ENCODE data around the gene NUPR1.

Gene NUPR1

DNA sequence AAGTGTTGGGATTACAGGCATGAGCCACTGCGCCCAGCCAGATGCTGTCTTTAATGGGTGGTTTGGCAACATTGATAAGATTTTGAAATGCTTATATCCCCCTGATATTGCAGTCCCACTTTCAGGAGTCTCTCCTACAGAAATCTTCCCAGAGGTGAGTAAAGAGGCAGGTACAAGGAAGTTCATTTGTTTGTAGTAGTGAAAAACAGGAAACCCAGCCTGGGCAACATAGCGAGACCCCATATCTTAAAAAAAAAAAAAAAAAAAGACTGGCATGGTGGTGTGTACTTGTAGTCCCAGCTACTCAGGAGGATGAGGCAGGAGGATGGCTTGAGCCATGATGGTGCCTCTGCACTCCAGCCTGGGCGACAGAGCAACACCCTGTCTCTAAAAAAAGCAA, 6.2 kb upstream of the NUPR1 start:
- H3K4me3 ChIP-seq (ENCODE audit: control insufficient read depth, low read depth, low read length): no peak overlapping the region
- TF ChIP-seq, protein P1, sequence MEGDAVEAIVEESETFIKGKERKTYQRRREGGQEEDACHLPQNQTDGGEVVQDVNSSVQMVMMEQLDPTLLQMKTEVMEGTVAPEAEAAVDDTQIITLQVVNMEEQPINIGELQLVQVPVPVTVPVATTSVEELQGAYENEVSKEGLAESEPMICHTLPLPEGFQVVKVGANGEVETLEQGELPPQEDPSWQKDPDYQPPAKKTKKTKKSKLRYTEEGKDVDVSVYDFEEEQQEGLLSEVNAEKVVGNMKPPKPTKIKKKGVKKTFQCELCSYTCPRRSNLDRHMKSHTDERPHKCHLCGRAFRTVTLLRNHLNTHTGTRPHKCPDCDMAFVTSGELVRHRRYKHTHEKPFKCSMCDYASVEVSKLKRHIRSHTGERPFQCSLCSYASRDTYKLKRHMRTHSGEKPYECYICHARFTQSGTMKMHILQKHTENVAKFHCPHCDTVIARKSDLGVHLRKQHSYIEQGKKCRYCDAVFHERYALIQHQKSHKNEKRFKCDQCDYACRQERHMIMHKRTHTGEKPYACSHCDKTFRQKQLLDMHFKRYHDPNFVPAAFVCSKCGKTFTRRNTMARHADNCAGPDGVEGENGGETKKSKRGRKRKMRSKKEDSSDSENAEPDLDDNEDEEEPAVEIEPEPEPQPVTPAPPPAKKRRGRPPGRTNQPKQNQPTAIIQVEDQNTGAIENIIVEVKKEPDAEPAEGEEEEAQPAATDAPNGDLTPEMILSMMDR (conservative IDR thresholded peaks at IDR 0.05; ENCODE audit: control insufficient read depth, insufficient read depth, low read depth, low read length): no peak
- no peak for DNase-seq (ENCODE audit: low read depth)

GRCh38 chr16:28543072-28543471, 4.3 kb upstream of the NUPR1 start:
- H3K4me3 ChIP-seq (ENCODE audit: control insufficient read depth, low read depth, low read length): no peak overlapping the region
- TF ChIP-seq, protein P1 (conservative IDR thresholded peaks at IDR 0.05; ENCODE audit: control insufficient read depth, insufficient read depth, low read depth, low read length): no peak
- no peak for DNase-seq (ENCODE audit: low read depth)

- TF ChIP-seq, protein P1 (conservative IDR thresholded peaks at IDR 0.05; ENCODE audit: control insufficient read depth, insufficient read depth, low read depth, low read length): no peak
- DNase-seq (ENCODE audit: low read depth): no peak
- H3K4me3 ChIP-seq (ENCODE audit: control insufficient read depth, low read depth, low read length): no peak overlapping the region
Measured at GRCh38 chr16:28542646-28543045, 3.9 kb upstream of the NUPR1 start.

- TF ChIP-seq, protein P1 (conservative IDR thresholded peaks at IDR 0.05; ENCODE audit: control insufficient read depth, insufficient read depth, low read depth, low read length): no peak
- H3K4me3 ChIP-seq (ENCODE audit: control insufficient read depth, low read depth, low read length): no peak overlapping the region
- no peak for DNase-seq (ENCODE audit: low read depth)
Measured at GRCh38 chr16:28540346-28540745, 1.6 kb upstream of the NUPR1 start.

GRCh38 chr16:28537964-28538732, 626 bp downstream of the NUPR1 start:
- TF ChIP-seq, protein P1 (conservative IDR thresholded peaks at IDR 0.05; ENCODE audit: control insufficient read depth, insufficient read depth, low read depth, low read length): no peak
- DNase-seq (ENCODE audit: low read depth): no peak
- peak overlapping the region; percentile 75 for H3K4me3 ChIP-seq (ENCODE audit: control insufficient read depth, low read depth, low read length)

- peak overlapping the region; percentile 75 for H3K4me3 ChIP-seq (ENCODE audit: control insufficient read depth, low read depth, low read length)
- DNase-seq (ENCODE audit: low read depth): no peak
- TF ChIP-seq, protein P1 (conservative IDR thresholded peaks at IDR 0.05; ENCODE audit: control insufficient read depth, insufficient read depth, low read depth, low read length): no peak
Measured at GRCh38 chr16:28537076-28537475, 1.7 kb downstream of the NUPR1 start.
